ENCODE data around the gene UNC45A.

Gene UNC45A

DNA sequence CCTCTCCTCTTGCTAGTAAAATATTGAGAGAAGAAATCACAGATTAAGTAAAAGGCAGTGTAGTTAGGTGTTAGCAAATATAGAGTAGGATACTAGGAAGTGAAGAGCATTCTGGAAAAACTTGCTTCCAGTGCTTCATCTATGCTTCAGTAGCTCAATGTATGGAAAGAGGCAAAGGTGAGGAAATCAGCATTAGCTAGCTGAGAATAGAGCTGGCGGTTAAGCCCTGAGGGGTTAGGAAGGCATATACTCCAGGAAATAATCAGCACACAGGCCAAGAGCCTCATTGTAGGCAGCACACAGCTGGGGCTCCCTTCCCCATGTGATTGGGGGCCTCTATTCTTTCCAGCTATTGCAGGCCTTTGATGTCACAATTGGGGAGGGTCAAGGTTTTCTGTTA lies 33.3 kb downstream of the UNC45A start:
- no peak for DNase-seq

DNA sequence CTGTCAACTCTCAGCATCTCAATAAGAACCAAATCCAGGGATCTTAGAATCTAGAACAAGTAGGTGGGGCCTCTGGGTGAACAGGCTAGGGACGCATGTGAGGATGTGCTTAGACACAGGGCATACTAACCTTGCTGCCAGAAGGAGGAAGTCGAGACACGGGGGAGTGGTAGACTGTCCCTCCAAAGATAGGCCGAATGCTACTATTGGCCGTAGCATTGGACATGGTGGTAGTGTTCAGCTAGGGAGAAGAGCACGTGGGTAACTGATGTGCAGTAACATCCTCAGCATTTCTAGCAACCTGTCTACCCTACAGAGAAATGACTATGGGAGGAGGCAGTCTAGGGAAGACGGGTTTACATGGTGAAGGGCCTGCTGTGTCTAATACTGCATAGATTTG lies 35.2 kb downstream of the UNC45A start:
- no peak for DNase-seq

DNA sequence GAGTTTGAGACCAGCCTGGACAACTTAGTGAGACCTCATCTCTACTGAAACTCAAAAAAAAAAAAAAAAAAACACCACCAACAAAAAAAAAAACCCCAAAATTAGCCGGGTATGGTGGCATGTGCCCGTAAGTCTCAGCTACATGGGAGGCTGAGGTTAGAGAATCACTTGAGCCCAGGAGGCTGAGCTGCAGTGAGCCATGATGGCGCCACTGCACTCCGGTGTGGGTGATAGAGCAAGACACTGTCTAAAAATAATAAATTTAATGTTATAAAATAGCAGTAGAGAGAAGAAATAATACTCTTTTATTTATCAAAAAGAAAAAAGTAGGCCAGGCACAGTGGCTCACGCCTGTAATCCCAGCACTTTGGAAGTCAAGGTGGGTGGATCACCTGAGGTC lies 37.0 kb downstream of the UNC45A start:
- no peak for DNase-seq

DNA sequence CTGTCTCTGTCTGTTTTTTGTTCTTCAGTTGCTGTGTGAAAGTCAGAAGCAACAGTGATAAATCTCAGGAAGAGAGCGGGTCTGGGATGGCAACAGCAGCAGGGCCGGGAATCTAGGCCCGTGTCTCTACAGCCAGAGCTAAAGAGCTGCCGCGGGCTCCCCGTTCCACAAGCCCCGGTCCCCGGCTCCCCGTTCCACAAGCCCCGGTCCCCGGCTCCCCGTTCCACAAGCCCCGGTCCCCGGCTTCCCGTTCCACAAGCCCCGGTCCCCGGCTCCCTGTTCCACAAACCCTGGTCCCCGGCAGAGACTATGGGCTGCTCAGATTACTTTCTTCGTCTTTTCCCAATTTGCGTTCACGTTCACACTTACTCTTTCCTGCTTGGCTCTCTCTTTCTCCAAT lies 39.1 kb downstream of the UNC45A start:
- no peak for DNase-seq

DNA sequence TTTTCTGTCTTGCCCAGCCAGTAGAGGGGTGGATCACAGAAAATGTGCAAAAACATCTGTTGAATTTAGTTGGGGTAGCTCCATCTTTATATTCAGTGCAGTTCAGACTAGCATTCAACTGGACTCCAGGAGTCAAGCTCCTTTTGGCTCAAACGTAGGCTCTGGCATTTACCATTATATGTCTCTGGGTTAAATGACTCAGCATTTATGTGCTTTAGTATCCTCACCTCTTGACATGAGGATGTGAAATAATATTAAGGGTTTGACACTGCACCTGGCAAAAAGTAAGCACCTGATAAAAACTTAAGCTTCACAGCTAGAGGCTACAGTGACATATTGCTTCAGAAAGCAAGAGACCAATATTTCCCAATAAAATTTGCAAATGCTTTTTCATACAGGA lies 44.5 kb downstream of the UNC45A start:
- no peak for DNase-seq

DNA sequence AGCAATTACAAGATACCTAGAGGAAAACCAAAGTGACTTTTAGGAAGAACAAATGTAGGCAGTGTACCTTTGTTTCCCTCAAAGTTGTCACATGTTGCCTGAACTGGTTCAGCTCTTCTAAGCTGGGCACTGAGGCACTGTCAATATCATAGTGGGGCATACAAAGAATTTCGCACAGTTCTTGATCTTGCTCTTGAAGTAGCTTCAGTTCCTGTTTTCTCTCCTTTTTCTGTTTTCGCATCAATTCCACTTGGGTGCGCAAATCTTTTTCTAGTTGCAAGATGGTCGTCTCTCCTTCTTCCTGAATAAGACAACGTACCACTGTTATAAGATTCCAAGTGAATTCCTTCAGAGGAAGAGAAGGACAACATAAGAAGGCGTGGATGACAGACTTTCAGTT lies 46.6 kb downstream of the UNC45A start:
- no peak for DNase-seq

DNA sequence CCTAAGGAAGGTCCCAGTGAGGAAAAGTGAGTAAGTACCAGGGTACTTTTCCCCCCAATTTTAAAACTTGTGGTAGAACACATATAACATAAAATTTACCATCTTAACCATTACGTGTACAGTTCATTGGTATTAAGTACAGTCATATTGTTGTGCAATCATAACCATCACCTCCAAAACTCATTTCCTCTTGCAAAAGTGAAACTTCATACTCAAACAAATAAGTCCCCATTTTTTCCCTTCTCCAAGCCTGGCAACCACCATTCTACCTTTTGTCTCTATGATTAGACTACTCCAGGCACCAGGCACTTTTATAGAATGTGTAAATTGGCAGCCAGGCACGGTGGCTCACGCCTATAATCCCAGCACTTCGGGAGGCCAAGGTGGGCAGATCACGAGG lies 47.0 kb downstream of the UNC45A start:
- no peak for DNase-seq

DNA sequence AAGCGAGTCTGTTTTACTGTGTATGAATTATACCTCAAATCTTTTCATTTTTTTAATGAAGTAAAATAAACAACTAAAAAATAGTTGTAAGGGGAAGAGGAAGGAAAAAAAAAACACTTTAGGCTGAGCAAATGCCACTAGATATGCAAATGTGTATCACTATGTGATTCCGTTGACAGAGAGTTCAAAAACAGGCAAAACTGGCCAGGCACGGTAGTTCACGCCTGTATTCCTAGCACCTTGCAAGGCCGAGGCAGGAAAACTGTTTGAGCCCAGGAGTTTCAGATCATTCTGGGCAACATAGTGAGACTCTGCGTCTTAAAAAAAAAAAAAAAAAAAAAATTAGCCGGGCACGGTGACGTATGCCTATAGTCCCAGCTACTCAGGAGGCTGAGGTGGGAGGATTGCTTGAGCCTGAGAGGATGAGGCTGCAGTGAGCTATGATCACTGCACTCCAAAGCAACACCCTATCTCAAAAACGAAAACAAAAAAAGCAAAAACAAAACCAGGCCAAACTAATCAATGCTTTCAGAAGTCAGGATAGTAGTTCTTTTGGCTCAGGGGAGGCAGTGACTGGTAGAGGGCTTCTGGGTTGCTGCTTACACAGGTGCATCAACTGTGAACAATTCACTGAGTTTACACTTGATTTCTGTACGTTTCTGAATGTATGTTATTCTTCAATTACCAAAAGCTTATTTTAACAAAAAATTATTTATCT lies 51.9 kb downstream of the UNC45A start:
- no peak for DNase-seq

DNA sequence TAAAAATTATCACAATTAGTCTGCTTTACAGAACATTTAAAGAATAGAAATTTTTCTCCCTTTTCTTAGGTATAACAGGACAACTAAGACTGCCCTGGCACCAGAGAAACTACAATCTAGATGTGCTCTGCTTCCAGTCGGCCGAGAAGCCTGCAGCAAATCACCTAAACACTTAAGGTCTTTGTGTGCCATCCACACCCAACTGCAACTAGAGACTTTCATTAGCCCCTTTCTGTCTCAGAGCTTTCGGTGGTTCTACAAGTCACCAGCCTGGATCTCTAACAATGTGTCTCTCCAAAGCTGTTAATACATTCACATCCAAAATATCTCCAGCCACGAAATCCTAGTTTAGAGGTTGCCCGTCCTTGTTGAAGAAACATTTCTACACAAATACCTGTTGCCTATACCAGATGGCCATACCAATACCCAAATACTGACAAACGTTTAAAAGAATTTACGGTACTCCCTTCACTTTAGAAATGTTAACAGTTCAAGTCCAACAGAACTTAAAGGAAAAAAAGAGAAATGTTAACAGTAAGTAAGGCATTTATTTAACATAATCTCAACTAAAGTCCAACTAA lies 52.6 kb downstream of the UNC45A start:
- DNase-seq: no peak

DNA sequence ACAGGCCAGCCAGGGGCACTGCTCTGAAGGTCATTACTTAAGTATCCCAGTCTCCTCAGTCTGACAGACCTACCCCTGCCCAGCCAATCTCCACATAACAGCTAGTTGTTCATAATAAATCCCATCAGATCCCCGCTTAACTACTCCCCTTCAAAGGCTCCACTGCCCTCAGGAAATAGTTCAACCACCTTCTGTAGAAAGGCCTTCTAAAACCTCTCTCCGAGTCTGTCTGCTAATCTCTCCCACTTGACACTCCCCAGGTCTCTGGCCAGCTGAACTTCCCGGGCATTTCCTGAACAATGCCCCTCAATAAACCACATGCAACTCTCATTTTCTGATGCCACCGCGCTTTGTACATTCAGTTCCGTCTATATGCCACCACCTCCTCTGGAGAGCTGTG lies 53.2 kb downstream of the UNC45A start:
- no peak for DNase-seq

DNA sequence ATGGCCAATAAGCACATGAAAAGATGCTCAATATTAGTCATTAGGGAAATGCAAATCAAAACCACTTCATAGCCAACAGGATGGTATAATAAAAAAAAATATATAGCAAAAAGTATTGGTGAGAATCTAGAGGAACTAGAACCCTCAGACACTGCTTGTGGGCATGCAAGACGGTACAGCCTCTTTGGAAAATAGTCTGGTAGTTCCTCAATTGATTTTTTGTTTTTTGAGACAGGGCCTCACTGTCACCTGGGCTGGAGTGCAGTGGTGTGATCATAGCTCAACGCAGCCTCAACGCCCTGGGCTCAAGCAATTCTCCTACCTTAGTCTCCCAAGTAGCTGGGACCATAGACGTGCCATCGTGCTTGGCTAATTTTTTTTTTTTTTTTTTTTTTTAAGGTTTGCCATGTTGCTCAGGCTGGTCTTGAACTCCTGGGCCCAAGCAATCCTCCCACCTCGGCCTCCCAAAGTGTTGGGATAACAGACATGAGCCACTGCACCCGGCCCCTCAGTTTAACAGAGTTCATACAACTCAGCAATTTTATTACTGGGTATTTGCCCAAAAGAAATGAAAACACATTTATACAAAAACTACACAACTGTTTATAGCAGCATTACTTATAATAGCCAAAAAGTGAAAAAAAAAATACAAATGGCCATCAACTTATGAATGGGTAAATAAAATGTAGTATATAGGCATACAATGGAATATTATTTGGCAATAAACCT lies 54.1 kb downstream of the UNC45A start:
- DNase-seq: no peak

DNA sequence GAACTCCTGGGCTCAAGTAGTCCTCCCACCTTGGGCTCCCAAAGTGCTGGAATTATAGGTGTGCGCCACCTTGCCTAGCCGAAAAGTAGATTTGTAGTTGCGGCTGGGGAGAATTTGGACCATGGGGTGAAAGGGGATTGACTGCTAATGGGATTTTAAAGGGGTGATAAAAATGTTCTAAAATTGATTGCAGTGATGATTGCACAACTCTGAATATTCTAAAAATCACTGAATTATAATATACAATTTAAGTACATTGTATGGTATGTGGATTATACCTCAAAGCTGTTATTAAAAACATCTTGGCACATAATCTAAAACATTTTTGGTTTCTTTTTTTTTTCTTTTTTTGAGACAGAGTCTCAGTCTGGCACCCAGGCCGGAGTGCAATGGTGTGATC lies 55.4 kb downstream of the UNC45A start:
- no peak for DNase-seq

DNA sequence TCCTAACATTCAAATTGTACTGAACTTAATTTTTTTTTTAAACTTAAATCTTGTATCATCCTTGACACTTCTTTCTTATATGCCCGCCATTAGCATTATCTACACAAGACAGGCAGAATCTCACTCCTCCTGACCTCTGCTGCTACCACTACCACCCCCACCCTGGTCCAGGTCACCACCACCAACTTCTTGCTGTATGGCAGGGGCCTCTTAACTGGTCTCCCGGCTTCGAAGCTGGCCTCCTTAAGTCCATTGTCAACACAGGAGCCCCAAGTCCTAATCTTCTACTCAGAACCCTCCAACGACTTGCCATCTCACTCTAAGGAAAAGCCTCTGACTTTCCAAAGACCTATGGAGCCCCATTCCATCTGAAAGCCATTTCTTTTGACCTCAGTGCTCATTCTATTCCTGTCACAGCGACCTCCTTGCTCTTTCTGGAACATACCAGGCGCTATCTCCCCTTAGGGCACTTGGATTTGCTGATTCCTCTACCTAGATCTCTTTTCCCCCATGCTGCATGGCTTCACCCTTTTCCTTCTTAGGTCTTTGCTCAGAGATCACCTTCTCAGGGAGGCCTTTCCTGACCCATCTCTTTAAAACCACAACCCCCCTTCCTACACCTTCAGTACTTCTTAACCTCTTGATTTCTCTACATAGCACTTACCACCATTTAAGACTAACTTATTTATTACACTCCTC lies 56.7 kb downstream of the UNC45A start:
- DNase-seq: no peak

DNA sequence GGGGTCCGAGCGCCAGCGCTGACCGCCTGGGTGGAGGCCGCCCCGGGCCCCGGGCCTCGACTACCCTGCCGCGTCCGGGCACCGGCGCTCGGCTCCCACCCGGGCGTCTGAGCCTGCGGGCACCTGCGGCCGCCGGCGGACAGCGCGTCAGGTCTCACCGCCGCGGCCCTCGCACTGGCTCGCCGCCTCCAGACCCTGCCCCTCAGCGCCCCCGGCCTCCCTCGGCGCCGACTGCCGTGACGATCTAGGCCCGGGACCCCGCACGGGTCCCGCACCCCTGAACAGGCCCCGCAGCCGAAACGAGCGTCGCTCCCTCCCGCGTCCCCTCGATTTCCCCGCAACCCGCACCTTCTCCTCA lies 59.0 kb downstream of the UNC45A start:
- DNase-seq: no peak

DNA sequence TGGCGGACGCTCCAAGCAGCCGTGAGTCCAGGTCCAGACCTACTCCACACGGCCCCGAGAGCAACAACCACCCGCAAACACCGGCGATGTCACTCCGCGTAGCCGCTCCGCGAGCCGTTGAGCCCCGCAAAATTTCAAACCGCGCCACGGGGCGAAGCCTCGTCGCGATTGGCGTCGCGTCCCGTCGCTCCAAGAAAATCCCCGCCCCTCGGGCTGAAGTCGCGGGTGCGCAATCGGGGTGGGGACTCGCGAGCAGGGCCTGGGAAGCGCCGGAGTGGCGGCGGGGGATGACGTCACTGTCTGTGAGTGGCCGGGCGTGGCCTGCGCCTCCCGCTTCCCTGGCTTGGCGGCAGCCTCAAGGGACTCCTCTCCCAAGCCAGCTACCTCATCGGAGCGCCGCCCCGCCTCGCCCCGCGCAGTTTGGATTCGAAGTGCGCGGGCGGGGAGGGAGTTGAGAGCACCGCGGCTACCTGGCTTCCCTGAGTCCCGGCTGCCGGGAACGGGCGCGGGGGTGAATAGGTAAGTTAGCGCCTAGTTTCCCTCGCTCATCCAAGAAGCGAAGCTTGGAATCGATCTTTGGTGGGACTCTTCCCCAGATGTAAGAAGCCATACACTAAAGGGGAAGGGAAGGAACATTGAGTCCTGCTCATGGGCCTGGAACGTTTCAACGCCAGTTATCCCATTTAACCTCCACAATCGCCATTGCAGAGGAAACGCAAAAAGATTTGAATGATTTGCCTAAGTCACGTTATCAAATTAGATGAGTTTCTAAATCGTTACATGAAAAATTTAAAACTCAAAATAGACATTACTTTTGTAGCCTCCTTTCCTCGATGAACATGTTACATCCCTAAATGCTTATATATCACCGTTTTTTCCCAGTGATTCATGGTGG lies 59.6 kb downstream of the UNC45A start, which contains the start of gene PRC1:
TSS of gene PRC1 (minus strand) at position 119 of the 895 bp plus-strand sequence. CDS start at position 1, 118 bp downstream.
- DNase-seq: peak; percentile 99

DNA sequence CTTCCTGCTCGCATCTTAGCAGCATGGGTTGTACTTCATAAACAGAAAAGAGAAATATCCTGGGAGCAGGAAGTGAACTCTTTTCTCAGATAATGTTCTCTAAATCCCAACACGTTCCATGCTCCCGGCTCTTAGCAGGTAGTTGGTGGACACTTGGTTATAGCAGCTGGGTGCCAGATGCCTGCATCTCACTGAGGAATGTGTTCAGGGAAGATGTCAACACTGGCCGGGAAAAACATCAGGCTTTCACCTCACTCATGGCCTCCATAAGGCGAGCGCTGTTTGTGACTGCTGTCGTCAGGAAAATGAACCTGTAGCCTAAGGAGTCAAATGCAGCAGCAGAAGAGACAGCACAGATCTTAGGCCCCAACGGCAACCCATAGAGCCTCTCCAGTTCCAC lies 63.7 kb downstream of the UNC45A start:
- no peak for DNase-seq

DNA sequence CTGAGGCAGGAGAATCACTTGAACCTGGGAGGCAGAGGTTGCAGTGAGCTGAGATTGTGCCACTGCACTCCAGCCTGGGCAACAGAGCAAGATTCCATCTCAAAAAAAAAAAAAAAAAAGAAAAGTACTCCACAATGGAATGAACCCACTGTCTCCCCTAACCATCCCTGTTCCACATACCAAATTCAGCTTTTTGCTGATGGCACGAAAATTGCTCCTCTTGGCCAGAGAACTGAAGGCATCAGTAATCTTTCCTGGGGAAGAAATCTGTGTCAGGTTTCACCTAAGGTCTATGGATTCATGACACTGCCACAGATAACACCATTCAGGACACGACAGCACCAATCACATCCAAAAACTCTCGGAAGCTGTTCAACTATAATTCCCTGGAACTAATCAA lies 66.1 kb downstream of the UNC45A start:
- DNase-seq: no peak
